ENCODE data around the gene E2F1.
"Not testable (repeated sequence)": the region's sequence is repeated elsewhere in the genome, so short reads cannot be mapped to it uniquely, and the experiment has no call there.

E2F1 gene

GRCh38 chr20:33657704-33658095 lies 28.5 kb downstream of the E2F1 start:
- no peak for DNase-seq (ENCODE audit: low read depth)

DNA sequence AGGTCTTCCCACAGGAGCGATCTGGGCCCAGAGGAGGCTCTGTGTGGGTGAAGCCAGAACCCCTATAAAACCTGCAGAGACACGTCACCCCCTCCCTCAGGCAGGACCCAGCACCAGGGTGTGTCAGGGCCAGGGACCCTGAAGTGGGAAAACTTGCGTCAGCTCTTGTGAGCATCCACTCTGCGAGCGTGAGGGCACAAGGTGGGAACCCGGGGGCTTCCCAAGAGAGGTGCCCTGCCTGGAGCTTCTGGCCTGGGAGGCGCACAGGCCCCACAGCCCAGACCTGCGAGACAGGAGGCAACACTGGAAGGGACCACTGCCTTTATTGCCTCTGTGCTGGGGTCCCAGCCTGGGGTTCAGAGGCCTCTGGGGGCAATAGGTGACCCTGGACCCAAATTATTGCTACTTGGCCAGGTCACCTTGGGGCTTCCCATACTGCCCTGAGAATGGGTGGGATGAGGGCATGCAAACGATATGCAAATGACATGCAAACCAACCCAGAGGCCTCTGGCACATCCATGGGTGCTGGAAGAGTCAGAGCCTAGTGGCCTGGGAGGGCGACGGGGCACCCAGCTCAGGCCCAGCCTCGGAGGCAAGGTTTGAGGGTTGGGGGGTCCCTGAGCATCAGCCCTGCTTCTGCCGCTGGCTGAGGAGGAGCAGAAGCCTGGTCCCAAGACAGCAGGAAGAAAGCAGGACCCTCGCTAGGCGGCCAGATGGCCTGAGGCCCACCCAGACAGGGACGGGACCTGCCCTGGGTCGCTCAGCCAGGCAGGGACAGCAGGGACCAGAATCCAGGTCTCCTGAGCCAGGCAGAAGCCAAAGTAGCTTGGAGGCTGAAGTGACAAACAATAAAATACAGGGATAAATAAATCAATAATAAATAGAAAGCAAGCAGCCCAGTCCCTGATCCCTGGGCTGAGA lies 29.1 kb downstream of the E2F1 start:
- no peak for DNase-seq (ENCODE audit: low read depth)

GRCh38 chr20:33656010-33656782 lies 30.0 kb downstream of the E2F1 start:
- DNase-seq (ENCODE audit: low read depth): no peak

GRCh38 chr20:33655164-33655563 lies 31.0 kb downstream of the E2F1 start:
- DNase-seq (ENCODE audit: low read depth): no peak

DNA sequence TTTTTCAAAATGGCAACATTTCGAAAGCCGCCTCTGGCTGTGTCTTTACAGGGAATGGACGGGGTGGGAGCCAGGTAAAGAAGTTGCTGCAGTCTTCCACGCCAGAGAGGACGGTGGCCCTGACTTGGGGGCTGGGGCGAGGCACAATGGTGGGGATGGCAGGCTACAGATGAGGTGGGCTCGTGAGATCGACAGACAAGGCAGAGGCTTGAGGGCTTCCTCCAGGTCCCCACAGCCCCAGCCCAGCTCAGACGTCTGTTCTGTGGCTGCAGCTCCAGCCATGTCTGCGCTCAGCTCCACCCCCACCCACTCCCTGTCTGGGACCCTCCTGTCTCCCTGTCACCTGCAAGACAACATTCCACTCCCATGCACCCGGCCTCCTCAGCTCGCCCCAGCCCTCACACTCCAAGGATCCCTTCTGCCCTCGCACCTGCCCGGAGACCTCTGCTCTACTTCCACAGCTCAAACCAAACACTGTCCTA lies 31.5 kb downstream of the E2F1 start:
- DNase-seq (ENCODE audit: low read depth): no peak

GRCh38 chr20:33653900-33654596 lies 32.1 kb downstream of the E2F1 start:
- DNase-seq (ENCODE audit: low read depth): no peak

GRCh38 chr20:33653218-33653899 lies 32.8 kb downstream of the E2F1 start:
- DNase-seq (ENCODE audit: low read depth): no peak

DNA sequence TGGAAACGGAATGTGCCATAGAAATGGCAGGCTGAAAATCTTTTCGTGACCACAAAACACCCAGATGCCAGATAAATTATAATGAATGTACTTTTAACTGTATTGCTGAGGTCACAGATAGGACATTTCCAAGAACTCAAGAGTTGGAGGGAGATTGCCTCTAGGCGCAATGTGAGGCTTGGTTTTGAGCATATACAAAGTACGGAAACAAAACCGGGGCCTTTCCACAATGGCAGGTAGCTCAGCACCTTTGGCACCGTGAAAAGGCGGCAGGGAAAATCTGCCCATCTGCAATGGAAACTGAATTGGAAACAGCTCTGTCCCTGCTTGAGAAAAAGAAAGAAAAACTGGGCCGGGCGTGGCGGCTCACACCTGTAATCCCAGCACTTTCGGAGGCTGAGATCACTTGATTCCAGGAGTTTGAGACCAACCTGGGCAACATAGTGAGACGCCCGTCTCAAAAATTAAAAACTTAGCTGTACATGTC lies 34.6 kb downstream of the E2F1 start:
- DNase-seq (ENCODE audit: low read depth): no peak

DNA sequence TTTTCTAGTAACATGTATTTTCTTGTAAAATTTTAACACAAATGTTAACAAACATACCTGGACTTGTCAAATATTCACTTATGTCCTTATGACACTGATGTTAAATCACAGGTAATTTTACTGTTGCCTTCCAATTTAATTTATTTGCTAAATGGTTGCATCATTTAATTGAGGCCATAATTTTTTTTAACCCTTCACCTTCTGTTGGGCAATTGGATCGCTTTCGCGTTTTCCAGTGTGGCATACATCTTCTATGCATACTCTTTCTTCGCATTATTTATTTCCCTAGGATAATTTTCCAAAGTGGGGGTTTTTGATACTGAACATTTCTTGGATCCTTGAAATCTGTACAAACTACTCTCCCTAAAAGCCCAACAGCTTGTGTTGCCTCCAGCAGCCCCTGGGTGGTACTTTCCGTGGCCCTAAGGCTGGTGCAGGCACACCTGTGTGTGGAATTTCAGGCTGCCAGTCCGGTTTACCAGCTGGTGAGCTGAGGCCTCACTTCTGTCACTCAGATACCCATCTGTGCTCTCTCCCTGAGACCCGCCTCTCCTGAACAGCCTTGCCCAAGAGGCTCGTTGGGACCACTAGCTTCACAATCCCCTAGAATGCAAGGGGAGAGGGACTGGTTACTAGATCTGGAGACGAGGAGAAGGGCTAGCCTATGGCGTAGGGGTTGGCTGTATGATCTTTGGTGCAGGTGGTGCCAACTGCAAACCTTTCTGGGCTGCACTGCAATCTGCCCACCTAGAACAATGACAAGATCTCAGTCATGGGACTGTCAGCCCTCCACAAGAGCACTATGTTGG lies 35.2 kb downstream of the E2F1 start:
- DNase-seq (ENCODE audit: low read depth): no peak

- no peak for DNase-seq (ENCODE audit: low read depth)
Observed at GRCh38 chr20:33650111-33650752, 36.0 kb downstream of the E2F1 start.

GRCh38 chr20:33649201-33649681 lies 36.9 kb downstream of the E2F1 start:
- no peak for DNase-seq (ENCODE audit: low read depth)

DNA sequence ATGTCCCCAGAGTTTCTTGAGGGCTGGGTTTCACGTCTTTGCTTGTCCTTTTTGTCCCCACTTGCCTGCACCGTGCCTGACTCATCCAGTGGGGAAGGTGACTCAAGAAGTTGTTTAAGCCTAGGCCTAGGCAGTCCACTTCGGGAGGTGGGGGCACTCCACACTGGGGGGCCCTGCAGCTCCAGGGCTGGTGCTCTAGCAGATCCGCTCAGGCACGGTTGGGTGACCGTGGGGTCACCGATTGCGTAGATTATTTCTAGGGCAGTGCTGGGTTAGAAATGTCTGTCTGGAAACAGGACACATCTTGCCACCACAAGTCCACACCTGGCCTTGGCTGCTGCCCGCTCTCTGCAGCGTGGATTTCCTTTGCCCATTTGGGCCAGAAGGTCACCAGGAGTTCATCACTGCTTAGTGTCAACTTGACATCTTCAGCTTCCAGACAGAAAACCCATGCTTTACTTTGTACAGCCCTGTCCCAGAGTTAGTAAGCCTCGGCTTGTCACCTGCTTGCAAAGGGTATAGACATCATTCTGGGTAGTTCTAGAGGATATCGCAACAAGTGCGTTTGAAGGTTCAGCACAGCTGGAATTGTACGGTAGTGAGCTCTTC lies 37.7 kb downstream of the E2F1 start:
- DNase-seq (ENCODE audit: low read depth): no peak

- DNase-seq (ENCODE audit: low read depth): no peak
Observed at GRCh38 chr20:33647603-33648395, 38.4 kb downstream of the E2F1 start.

DNA sequence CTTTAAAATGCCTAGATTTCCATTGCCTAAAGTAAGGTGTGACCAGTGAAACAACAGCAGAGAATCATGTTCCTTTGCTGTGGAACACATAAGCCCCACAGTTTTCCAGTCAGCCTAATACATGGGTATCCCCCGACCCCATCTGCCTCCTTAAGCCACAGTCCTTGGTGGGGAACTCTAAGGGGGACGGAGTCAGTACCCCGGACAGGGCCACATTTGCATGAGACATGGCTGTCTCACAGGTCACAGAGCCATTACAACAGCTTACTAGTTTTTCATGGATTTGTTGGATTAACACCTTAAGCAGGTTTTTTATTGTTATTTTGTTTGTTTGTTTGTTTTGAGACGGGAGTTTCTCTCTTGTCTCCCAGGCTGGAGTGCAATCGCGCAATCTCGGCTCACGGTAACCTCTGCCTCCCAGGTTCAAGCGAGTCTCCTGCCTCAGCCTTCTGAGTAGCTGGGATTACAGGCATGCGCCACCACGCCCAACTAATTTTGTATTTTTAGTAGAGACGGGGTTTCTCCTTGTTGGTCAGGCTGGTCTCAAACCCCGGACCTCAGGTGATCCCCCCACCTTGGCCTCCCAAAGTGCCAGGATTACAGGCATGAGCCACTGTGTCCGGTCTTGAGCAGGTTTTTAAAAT lies 39.1 kb downstream of the E2F1 start:
- not testable (repeated sequence) for DNase-seq (ENCODE audit: low read depth)

DNA sequence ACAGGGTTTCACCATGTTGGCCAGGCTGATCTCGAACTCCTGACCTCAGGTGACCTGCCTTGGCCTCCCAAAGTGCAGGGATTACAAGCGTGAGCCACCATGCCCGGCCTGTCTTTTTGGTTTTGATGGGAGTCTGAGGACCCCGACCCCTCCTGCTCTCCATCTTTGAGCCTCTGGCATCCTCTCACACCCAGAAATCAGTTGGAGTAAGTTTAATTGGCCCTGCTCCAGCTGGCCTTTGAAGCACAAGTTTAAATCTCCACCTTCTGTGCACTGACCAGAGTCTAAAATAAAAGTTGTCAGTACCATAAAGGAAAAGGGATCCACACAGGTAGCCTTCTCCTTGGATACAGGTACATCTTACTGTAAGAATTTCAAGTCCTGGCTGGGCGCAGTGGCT lies 40.0 kb downstream of the E2F1 start:
- no peak for DNase-seq (ENCODE audit: low read depth)

DNA sequence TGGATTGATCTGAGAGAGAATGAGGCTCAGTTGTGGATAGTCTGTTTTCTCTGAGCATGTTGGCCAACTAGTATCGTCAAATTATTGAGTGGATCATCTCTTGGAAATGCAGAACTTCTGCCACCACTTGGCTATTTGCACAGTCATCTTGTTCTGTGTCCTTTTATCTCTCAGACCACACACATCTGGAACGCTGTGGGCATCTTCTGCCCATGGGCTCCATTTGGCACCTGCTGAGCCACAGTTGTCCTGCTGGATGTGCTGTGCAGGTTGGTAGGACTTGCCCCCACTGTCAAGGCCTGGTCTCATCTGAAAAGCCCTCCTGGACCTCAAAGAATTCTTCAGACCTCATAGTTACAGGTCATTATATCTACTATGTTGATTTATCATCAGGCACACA lies 40.8 kb downstream of the E2F1 start:
- DNase-seq (ENCODE audit: low read depth): no peak

DNA sequence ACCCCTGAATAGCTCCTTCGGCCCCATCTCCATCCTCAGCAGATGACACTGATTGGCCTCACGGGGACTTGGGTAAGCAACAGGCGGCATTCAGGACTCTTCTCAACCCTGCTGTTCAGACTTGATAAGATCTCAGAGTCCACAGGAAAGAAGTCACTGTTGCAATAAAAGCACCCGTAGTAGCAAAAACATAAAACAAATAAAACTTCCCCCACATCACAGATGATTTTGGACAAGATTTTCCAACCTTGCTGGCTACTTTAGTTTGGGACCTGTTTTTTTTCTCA lies 41.2 kb downstream of the E2F1 start:
- no peak for DNase-seq (ENCODE audit: low read depth)

GRCh38 chr20:33644313-33645071 lies 41.7 kb downstream of the E2F1 start:
- no peak for DNase-seq (ENCODE audit: low read depth)
